Measurements from ENCODE around the gene TULP3.
"Not testable (repeated sequence)": the region's sequence is repeated elsewhere in the genome, so short reads cannot be mapped to it uniquely, and the experiment has no call there.

TULP3 gene

DNA sequence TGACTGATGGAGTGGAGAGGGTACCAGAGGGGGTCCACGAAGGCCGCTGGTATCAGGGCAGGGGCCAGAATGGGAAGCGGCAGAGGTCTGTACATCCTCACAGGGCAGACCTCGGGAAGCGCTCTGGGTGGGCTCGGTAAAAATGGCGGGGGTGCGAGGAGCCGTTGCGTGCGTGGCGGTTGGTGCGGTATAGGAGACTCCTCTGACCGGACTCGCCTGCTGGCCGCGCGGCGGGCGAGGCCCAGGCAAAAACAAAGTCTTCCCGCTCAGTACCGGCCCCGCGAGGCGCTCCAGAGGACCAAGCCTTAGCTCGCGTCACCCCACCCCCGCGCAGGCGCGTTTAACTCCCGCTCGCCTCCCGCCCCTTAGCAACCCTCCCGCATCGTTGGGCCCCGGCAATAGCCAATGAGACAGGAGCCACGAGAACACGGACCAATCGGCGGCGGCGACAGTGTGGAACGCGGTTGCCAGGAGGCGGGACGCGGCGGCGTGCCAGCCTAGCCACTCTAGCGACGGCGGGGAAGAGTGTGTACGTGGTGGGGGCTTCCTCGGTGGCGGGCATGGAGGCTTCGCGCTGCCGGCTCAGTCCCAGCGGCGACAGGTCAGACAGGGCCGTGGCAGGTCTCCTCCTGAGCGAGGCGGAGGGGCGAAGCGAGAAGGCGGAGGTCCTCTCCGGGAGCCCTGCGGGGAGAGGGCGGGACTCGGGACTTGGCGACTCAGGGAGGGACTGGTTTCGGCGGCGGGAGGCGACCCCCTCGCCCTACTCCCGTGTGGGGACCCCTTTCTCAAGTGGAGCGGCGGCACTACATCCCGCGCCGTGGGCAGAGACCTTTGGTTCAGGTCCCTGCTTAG lies at the start of gene TULP3:
TULP3 (plus strand) TSS at position 504 of the 852 bp plus-strand sequence; CDS start at position 561, 57 bp downstream.
- peak; percentile 99 for DNase-seq (ENCODE audit: low spot score)

GRCh38 chr12:2841056-2841650 lies 49.5 kb upstream of the TULP3 start:
- DNase-seq (ENCODE audit: low spot score) = no peak

DNA sequence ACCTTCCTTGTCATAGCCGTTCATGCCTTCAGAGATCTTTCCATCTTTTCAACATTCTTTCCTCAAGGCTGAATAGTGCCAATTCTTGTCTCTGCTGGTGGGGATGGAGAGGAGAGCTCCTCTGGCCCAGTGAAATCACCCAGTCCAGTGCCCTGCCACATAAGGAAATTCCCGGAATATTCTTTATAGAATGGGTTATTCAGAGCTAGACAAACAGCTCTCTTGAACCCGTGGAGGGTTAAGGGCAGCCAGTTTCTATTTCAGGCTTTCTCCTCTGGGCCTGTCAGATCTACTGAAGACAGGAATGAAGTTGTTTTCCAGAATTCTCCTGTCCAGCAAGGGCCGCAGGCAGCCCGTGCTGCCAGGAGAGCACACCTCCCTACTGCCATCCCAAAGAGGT lies 47.7 kb upstream of the TULP3 start:
- DNase-seq (ENCODE audit: low spot score) = no peak

DNA sequence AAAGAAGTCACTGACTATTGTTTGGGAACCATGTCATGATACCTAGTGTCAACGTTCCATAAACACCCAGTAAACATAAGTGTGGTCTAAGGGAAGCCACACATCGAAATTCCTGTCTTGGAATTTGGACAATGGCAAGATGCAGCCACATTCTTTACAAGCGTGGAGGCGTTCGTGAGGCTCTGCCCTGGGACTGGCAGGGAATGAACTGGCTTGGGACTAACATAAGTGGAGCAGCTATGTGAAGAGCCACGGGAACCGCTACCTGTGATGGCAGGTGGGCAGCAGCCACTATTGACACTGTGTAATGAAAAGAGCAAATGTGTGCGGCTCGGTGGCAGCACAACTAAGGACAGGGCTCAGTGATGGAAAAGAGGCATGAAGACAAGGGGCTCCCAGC lies 45.9 kb upstream of the TULP3 start:
- no peak for DNase-seq (ENCODE audit: low spot score)

DNA sequence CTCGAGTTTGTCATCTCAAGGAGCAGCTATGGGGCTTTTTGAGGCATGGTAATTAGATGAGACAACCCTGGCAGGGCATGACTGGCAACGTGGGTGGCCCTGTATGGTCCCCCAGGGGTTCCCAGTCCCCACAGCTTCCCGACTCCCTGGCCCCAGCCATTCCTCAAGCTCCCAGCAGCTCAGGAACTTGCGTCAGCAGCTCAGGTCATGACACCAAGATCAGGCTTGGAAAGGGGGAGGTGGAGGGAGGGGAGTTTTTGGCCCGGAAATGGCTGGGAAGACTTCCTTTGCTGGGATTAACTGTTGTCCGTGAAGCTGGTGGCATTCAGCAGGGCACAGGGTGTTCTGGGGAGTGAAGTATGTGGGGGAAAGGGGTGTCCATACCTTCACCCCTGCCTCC lies 45.4 kb upstream of the TULP3 start:
- DNase-seq (ENCODE audit: low spot score) = no peak

DNA sequence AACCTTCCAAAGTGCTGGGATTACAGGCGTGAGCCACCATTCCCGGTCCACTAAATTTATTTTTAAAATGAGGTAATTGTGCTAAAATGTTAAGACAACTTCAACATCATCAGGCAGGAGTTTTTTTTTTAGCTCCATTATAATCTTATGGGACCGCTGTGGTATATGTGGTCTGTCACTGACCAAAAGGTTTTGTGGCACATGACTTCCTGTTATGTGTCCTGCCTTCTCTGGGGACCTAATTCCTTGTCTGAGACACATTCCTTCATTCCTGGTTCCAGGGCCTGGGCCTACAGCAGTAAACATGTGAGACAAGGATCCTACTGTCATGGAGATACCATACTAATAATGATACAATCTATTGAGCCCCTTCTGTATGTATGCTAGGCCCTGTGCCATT lies 38.8 kb upstream of the TULP3 start:
- no peak for DNase-seq (ENCODE audit: low spot score)

- DNase-seq (ENCODE audit: low spot score) = peak; percentile 56
These were observed 37.1 kb upstream of the TULP3 start for GRCh38 chr12:2853626-2854025.

- no peak for DNase-seq (ENCODE audit: low spot score)
These were observed 35.8 kb upstream of the TULP3 start for GRCh38 chr12:2854669-2855453.

- DNase-seq (ENCODE audit: low spot score) = no peak
These were observed 35.1 kb upstream of the TULP3 start for GRCh38 chr12:2855546-2855945.

- peak; percentile 31 for DNase-seq (ENCODE audit: low spot score)
These were observed 34.6 kb upstream of the TULP3 start for GRCh38 chr12:2856051-2856450.

- DNase-seq (ENCODE audit: low spot score) = peak; percentile 40
These were observed 33.7 kb upstream of the TULP3 start, which contains the start of gene TEX52 for GRCh38 chr12:2857021-2857431. Gene TEX52, minus strand, starts transcription at chr12:2857039. Its CDS starts 13 bp downstream, at chr12:2857026.

- no peak for DNase-seq (ENCODE audit: low spot score)
These were observed 33.1 kb upstream of the TULP3 start for GRCh38 chr12:2857576-2857975.

DNA sequence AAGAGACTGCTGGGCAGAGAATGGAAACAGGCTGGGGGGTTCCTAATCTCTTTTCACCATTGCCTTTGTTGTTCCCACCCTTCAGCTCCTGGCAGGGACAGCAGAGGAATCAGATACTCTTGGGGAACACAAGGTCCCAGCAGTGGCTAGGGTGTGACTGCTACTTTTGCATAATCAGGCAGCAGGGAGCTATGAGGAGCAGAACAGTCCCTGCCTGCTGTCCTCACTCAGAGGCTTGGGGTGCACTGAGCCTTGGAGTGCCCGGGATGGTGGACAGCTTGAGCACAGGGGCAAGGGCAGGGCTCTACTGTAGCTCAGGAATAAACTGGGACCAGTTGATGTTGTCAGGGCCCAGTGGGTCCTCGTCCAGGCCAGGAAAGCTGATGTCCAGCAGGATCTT lies 32.4 kb upstream of the TULP3 start:
- no peak for DNase-seq (ENCODE audit: low spot score)

DNA sequence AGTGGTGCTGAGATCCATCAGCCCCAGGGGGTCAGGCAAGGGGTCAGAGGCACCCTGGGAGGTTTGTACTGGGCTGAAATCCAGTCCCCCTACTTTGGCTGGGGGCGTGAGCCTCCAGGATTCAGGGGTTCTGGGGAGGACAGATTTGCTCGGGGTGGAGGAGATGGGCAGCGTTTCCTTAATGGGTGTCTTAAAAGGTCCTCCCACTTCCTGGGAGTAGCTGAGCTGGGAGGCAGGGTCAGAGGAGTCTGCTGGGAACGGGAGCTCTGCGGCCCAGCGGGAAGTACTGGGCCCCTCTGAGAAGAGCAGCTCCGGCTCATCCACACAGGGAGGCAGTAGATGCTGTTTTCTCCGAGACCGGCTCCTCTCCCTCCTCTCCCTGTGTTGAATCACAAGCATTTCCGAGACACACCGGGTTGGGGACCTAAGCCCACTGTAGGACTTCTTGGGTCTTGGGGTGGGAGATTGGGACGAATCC lies 31.7 kb upstream of the TULP3 start:
- no peak for DNase-seq (ENCODE audit: low spot score)

- DNase-seq (ENCODE audit: low spot score) = no peak
These were observed 30.5 kb upstream of the TULP3 start for GRCh38 chr12:2860170-2860569.

GRCh38 chr12:2862876-2863275 lies 27.8 kb upstream of the TULP3 start:
- no peak for DNase-seq (ENCODE audit: low spot score)

DNA sequence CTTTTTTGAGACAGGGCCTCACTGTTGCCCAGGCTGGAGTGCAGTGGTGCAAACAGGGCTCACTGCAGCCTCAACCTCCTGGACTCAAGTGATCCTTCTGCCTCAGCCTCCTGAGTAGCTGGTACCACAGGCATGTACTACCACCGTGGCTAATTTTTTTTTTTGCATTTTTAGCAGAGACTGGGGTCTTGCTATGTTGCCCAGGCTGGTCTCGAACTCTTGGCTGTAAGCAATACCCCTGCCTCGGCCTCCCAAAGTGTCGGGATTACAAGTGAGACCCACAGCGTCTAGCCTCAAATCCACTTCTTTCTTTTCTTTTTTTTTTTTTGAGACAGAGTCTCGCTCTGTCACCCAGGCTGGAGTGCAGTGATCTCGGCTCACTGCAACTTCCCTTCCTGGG lies 27.3 kb upstream of the TULP3 start:
- not testable (repeated sequence) for DNase-seq (ENCODE audit: low spot score)

DNA sequence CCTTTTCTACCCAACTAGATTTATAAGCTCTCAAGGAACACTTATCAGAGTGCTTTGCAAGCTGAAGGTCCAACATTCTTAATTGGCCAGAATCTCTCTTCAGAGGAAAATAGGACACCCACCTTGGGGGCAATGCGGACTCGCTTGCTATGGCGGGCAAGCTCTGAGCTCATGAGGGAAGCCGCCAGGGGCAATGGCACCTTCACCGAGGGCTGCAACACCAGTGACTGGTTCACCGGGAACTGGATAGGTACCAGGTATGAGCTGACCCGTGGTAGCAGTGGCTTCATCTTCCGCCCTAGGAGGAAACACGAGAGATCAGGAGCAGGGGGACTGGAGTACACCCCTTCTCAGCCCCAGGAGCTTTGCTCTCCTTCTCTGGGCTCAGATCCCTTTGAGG lies 26.5 kb upstream of the TULP3 start:
- no peak for DNase-seq (ENCODE audit: low spot score)

DNA sequence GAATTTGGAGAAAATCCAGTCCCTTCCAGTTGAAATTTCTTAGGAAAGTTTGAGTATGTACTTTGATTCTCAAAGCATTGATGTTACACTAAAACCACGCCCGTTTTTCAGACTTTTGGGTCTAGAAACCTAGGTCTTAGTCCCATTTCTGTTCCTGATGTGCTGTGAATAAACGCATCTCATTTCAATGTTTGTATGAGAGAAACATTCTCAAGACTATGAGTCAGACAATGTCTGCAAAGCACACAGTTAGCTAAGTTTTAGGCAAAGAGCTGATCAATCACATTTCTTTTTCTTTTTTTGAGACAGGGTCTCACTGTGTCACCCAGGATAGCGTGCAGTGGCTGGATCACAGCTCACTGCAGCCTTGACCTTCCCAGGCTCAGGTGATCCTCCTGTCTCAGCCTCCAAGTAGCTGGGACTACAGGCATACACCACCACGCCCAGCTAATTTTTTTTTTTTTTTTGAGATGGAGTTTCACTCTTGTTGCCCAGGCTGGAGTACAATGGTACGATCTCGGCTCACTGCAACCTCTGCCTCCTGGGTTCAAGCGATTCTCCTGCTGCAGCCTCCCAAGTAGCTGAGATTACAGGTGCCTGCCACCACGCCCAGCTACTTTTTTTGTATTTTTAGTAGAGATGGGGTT lies 21.6 kb upstream of the TULP3 start:
- not testable (repeated sequence) for DNase-seq (ENCODE audit: low spot score)

GRCh38 chr12:2876431-2877046 lies 14.2 kb upstream of the TULP3 start:
- peak; percentile 57 for DNase-seq (ENCODE audit: low spot score)

All from NAMALWA (cell line).